ENCODE measurements around the gene GTPBP1. TPM values are rescaled to one million over a fixed set of nuclear protein-coding genes. Genes with fewer than 3 reads are reported as not detected.

The GTPBP1 gene
- total RNA-seq, 1 experiment from 2014 or later, result 79.1 TPM

DNA sequence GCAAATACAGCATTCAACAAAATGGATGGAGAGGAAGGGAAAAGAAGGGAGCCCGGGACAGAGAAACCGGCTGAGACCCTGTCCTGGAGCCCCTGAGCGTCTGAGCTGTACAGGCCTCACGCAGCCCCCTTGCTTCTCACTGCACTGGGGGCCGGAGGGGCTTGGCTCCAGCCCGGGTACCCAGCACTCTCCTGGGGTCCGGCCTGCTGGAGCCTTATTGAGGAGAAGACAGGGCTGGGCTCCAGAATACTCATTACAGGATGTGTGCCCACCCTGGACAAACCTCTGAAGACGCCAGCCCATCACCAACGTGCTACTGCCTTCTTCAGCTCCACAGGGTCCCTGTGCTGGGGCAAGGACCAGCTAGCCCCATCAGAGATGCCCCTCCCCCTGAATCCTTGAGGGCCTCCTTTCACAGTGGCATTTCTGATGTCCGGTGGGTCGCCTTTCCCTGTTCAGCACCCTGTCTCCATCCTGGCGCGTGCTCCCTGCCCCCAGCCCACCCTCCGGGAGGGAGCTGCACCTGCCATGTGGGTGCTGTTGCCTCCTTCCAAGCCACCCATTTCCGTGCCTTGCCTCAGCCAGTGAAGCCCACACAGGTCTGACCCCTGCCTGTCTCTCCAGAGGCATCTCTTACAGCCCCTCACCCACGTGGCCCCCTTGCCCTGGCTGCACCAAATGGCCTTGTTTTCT lies 64.7 kb downstream of the GTPBP1 start:
- intact Hi-C loops (cut with micrococcal nuclease; ENCODE audit: unreplicated experiment), result no loop called here
- no peak overlapping the region for H3K4me3 Mint-ChIP-seq (ENCODE audit: low read depth, unreplicated experiment)
- CTCF ChIA-PET, result interaction anchor here (1.1 to 2.9 kb wide), 4 partner anchors 72 to 360 kb away, joined by 3 to 49 read pairs (median 16); partner anchors contain the start of gene NPTXR
- no peaks in the 10 kb centered on the region for H3K36me3 Mint-ChIP-seq (ENCODE audit: insufficient read depth, unreplicated experiment)
- no TSS peak for BruUV-seq (replicated peaks)
- TF ChIP-seq, protein P1, sequence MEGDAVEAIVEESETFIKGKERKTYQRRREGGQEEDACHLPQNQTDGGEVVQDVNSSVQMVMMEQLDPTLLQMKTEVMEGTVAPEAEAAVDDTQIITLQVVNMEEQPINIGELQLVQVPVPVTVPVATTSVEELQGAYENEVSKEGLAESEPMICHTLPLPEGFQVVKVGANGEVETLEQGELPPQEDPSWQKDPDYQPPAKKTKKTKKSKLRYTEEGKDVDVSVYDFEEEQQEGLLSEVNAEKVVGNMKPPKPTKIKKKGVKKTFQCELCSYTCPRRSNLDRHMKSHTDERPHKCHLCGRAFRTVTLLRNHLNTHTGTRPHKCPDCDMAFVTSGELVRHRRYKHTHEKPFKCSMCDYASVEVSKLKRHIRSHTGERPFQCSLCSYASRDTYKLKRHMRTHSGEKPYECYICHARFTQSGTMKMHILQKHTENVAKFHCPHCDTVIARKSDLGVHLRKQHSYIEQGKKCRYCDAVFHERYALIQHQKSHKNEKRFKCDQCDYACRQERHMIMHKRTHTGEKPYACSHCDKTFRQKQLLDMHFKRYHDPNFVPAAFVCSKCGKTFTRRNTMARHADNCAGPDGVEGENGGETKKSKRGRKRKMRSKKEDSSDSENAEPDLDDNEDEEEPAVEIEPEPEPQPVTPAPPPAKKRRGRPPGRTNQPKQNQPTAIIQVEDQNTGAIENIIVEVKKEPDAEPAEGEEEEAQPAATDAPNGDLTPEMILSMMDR (IDR thresholded peaks at IDR 0.05; ENCODE audit: unreplicated experiment), result no peak
- H3K4me1 Mint-ChIP-seq (ENCODE audit: low read depth, unreplicated experiment), result no peaks in the 10 kb centered on the region
- no peak for DNase-seq
- H3K27ac Mint-ChIP-seq (ENCODE audit: unreplicated experiment), result no peak overlapping the region
- no peaks in the 10 kb centered on the region for H3K9me3 Mint-ChIP-seq (ENCODE audit: low read depth, unreplicated experiment)
- H3K27me3 Mint-ChIP-seq (ENCODE audit: unreplicated experiment), result peaks cover 16% of the 10 kb centered on the region

DNA sequence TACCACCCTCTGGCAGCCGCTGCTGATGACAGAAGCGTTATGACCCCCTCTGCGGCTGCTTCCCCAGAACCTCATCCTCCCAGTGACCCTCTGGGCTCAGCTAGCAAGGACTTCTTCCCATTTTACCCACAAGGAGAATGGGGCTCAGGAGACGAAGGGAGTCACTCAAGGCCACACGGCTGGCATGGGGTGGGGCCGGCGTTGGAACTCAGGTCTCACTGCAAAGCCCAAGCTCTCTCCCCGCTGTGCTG lies 66.8 kb downstream of the GTPBP1 start:
- H3K4me3 Mint-ChIP-seq (ENCODE audit: low read depth, unreplicated experiment), result no peak overlapping the region
- CTCF ChIA-PET, result interaction anchor here (0.5 to 0.6 kb wide), 2 partner anchors 345 to 557 kb away, joined by 3 to 4 read pairs; no protein-coding TSS in a partner anchor
- TF ChIP-seq, protein P1 (IDR thresholded peaks at IDR 0.05; ENCODE audit: unreplicated experiment), result no peak
- no peak overlapping the region for H3K27ac Mint-ChIP-seq (ENCODE audit: unreplicated experiment)
- BruUV-seq (replicated peaks), result no TSS peak
- H3K4me1 Mint-ChIP-seq (ENCODE audit: low read depth, unreplicated experiment), result no peaks in the 10 kb centered on the region
- no peaks in the 10 kb centered on the region for H3K9me3 Mint-ChIP-seq (ENCODE audit: low read depth, unreplicated experiment)
- intact Hi-C loops (cut with micrococcal nuclease; ENCODE audit: unreplicated experiment), result no loop called here
- no peak for DNase-seq
- peaks cover 16% of the 10 kb centered on the region for H3K27me3 Mint-ChIP-seq (ENCODE audit: unreplicated experiment)
- no peaks in the 10 kb centered on the region for H3K36me3 Mint-ChIP-seq (ENCODE audit: insufficient read depth, unreplicated experiment)

DNA sequence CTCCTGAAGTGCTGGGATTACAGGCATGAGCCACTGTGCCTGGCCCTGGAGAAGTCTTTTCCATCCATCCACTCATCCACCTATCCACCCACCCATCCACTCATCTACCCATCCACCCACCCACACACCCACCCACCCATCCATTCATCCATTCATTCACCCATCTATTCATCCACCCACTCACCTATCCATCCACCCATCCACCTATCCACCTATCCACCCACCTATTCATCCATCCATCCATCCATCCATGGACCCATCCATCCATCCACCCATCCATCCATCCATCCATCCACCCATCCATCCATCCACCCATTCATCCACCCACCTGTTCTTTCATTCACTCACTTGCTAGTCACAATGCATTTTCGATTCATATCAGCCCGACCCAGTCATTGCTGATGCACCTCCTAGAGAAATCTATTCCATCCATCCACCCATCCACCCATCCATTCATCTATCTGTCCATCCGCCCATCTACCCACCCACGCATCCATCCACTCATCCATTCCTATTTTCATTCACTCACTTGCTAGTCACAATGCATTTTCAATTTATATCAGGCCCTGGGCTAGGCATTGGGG lies 67.7 kb downstream of the GTPBP1 start:
- H3K27ac Mint-ChIP-seq (ENCODE audit: unreplicated experiment), result no peak overlapping the region
- no TSS peak for BruUV-seq (replicated peaks)
- no peak for DNase-seq
- H3K36me3 Mint-ChIP-seq (ENCODE audit: insufficient read depth, unreplicated experiment), result no peaks in the 10 kb centered on the region
- H3K4me1 Mint-ChIP-seq (ENCODE audit: low read depth, unreplicated experiment), result no peaks in the 10 kb centered on the region
- intact Hi-C loops (cut with micrococcal nuclease; ENCODE audit: unreplicated experiment), result no loop called here
- no peaks in the 10 kb centered on the region for H3K9me3 Mint-ChIP-seq (ENCODE audit: low read depth, unreplicated experiment)
- no peak overlapping the region for H3K4me3 Mint-ChIP-seq (ENCODE audit: low read depth, unreplicated experiment)
- TF ChIP-seq, protein P1 (IDR thresholded peaks at IDR 0.05; ENCODE audit: unreplicated experiment), result no peak
- peaks cover 16% of the 10 kb centered on the region for H3K27me3 Mint-ChIP-seq (ENCODE audit: unreplicated experiment)
- CTCF ChIA-PET, result no interaction called here

DNA sequence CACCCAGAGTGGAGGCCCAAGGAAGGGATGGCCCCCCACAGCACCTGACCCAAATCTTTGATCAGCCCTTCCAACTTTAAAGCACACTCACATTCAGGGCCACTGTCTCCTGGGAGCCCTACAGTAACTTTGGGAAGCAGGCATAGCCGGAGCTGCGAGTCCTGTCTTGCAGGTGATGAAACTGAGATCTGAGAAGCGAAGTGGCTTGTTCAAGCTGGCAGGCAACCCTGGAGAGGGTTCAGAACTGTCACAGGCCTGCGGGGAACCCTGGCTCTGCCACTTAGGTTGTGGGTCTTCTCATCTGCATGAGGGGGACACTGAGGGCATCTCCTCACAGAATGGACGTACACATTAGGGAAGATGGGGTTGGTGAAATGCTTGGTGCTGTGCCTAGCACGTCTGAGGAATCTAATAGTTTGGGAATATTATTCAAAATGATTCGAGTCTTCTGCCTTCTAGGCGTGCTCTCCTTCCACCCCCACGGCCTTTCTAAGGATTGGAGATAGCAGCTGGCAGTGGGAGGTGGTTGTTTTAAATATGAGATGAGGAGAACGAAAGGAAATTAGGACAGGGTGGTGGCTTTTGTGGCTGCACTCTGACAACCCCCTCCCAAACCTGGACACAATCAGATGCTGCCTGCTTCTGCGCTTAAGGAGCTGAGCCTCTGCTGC lies 68.9 kb downstream of the GTPBP1 start:
- Mint-ChIP-seq H3K9me3 (ENCODE audit: low read depth, unreplicated experiment) (no peaks in the 10 kb centered on the region), H3K36me3 (ENCODE audit: insufficient read depth, unreplicated experiment) (no peaks in the 10 kb centered on the region), H3K27ac (ENCODE audit: unreplicated experiment) (no peak overlapping the region), H3K4me1 (ENCODE audit: low read depth, unreplicated experiment) (no peaks in the 10 kb centered on the region), H3K27me3 (ENCODE audit: unreplicated experiment) (peaks cover 16% of the 10 kb centered on the region), H3K4me3 (ENCODE audit: low read depth, unreplicated experiment) (no peak overlapping the region)
- BruUV-seq (replicated peaks), result no TSS peak
- intact Hi-C loops (cut with micrococcal nuclease; ENCODE audit: unreplicated experiment), result no loop called here
- TF ChIP-seq, protein P1 (IDR thresholded peaks at IDR 0.05; ENCODE audit: unreplicated experiment), result no peak
- no peak for DNase-seq
- CTCF ChIA-PET, result no interaction called here

Data from Calu3 (cell line).